ENCODE results near the gene ELAVL4. TPM values are rescaled to one million over a fixed set of nuclear protein-coding genes. Genes with fewer than 3 reads are reported as not detected.

The ELAVL4 gene
- total RNA-seq, 1 experiment from 2014 or later, result 0.05 TPM

- in situ Hi-C loops (cut with HindIII; ENCODE audit: low pct_unique_long_range_greater_than_20kb, low sequenced_read_pairs), result no loop called here
Observed at GRCh38 chr1:50110151-50110550, 1.4 kb downstream of the ELAVL4 start.

DNA sequence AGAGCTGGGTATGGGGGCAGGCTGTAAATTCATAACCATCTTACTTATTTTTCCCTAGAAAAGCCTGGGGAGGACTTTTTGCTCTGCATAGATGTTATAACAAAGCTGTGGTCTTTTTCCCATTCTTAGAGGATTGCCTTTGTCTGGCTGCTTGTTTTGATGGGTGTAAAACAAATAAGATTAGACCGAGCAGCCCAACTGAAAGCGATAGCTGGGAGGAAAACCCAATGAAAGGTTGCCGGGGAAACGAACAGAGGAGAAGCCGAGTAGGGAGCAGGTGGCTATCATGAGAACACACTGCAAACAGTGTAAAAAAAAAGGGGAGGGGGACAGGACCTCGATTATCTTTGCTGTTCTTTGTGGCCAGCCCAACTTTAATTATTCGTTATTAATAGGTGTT lies 1.9 kb downstream of the ELAVL4 start:
- no peak for DNase-seq (ENCODE audit: low read depth, low spot score)
- in situ Hi-C loops (cut with HindIII; ENCODE audit: low pct_unique_long_range_greater_than_20kb, low sequenced_read_pairs), result no loop called here

More at GRCh38 chr1:50110151-50110550, 1.4 kb downstream of the ELAVL4 start:
- no peak for DNase-seq (ENCODE audit: low read depth, low spot score)

- in situ Hi-C loops (cut with HindIII; ENCODE audit: low pct_unique_long_range_greater_than_20kb, low sequenced_read_pairs), result no loop called here
- no peak for DNase-seq (ENCODE audit: low read depth, low spot score)
Observed at GRCh38 chr1:50111503-50111902, 2.8 kb downstream of the ELAVL4 start.

DNA sequence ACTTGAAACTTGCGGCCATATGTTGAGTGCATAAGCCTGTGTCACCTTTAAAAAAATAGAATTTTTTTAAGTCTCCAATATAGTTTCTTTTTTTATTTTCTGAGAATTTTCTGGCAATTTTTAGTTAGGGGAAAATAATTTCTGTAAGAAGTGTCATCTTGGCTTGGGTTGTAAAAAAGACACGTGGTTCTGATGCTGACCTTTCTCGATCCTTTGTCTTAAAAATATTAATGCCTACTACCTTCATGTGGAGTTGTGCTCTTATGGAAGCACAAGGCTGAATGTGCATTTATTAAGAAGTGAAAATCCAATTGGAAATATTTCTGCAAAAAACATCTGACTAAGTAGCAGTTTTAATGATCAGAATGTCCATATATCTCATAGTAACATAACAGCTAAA lies 3.5 kb downstream of the ELAVL4 start:
- DNase-seq (ENCODE audit: low read depth, low spot score), result no peak
- in situ Hi-C loops (cut with HindIII; ENCODE audit: low pct_unique_long_range_greater_than_20kb, low sequenced_read_pairs), result no loop called here

DNA sequence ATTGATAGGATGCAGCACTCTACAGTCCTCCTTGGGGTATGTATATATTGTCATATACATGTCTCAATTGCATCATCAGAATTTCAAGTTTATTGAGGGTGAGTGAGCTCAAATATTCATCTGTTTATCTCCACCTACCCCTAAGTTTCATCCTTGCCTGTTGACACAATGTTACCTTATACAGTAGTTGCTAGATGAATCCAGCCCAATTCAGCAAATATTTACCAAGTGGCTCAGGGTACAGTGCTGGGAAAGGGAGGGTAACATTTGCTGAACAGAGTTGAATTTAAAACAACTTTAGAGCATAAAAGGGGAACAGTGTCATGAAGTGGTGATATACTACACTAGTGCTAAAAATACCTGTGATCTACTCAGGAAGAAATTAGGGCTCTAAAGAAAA lies 14.4 kb downstream of the ELAVL4 start:
- no peak for DNase-seq (ENCODE audit: low read depth, low spot score)
- in situ Hi-C loops (cut with HindIII; ENCODE audit: low pct_unique_long_range_greater_than_20kb, low sequenced_read_pairs), result no loop called here

DNA sequence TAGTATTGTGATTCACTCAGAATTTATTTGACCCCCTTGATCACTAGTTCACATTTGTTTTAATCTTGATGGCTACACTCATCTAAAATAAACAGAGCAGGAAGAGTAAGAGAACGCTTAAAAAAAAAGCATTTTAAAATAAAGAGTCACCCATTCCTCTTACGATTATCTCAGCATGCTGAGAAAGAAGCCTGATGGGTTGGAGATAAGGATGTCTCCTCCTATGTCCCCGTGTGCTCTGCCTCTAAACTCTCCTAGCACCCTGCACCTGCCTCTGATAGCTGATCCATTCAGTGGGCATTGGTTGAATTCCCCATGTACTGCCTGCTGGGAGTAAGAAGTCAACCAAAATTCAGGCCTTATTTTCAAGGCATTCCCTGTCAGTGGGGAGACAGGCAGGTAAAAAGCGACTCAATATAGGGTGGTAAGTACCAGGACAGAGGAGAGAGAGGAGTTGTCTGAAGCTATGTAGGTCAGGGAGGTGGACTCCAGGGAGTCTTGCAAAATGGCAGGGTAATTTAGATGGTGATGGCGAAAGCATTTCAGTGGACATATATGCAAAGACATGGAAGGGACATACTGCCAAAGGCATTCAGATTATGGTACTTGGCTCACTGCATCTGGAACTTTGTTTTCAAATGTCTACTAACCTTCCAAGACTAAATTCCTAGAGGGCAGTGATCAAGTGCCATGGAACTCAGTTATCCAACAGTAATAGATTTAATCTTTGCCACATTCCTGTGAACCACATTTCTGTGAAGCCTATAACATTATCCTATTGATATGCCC lies 18.4 kb downstream of the ELAVL4 start:
- DNase-seq (ENCODE audit: low read depth, low spot score), result no peak
- in situ Hi-C loops (cut with HindIII; ENCODE audit: low pct_unique_long_range_greater_than_20kb, low sequenced_read_pairs), result no loop called here

- no peak for DNase-seq (ENCODE audit: low read depth, low spot score)
- in situ Hi-C loops (cut with HindIII; ENCODE audit: low pct_unique_long_range_greater_than_20kb, low sequenced_read_pairs), result no loop called here
Observed at GRCh38 chr1:50129201-50129600, 20.5 kb downstream of the ELAVL4 start.

- DNase-seq (ENCODE audit: low read depth, low spot score), result no peak
- in situ Hi-C loops (cut with HindIII; ENCODE audit: low pct_unique_long_range_greater_than_20kb, low sequenced_read_pairs), result no loop called here
Observed at GRCh38 chr1:50132347-50132894, 23.7 kb downstream of the ELAVL4 start.

- in situ Hi-C loops (cut with HindIII; ENCODE audit: low pct_unique_long_range_greater_than_20kb, low sequenced_read_pairs), result no loop called here
- DNase-seq (ENCODE audit: low read depth, low spot score), result no peak
Observed at GRCh38 chr1:50135716-50136115, 27.0 kb downstream of the ELAVL4 start.

DNA sequence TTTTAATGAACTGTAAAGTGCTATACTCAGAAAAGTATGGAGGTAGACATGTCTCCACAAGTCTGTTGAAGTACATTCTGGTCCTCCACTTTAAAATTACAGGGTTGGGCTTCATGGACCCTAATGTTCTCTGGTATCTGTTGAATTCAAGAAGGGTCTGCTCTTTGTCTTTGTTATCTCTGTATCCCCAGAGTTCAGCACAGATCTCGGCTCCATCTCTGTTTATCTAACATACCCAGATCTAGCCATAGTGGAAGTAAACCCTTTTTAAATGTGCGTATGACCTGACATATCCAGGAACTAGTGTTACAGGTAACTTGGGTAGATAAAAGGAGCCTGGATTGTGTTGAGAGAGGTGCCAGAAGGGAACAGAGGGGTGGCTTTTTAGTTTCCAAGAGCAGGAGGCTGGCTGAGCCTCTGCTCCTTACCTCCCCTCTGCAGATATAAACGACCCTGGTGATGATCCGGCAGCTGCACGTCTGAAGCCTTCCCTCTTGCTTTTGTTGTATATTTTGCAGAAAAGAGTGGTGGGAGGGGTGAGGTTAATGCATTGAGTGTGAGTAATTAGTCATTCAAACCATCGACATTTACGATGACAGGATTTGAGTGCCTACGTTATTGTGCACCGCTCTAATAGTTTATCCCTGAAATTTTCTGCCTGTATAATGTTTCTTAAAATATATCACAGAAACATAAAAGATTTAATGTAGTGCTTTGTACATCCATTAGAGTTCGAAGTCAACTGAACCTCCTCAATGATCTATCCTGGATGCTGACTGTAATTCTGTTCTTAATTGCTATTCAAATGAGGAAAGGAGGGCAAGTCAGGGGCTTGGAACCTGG lies 30.8 kb downstream of the ELAVL4 start:
- DNase-seq (ENCODE audit: low read depth, low spot score), result no peak
- in situ Hi-C loops (cut with HindIII; ENCODE audit: low pct_unique_long_range_greater_than_20kb, low sequenced_read_pairs), result no loop called here

DNA sequence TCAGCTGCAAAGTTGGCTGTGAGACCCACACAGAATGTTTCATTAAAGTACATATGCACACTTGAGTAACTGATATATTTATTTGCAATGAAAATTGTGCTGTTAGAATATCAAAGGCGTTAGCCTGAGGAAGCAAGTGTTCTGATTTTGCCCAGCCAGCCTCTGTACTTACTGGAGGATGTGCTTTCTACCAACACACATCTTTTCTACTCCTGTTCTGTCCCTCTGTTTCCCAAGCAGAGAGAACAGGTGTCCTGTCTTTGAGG lies 31.4 kb downstream of the ELAVL4 start:
- no peak for DNase-seq (ENCODE audit: low read depth, low spot score)
- in situ Hi-C loops (cut with HindIII; ENCODE audit: low pct_unique_long_range_greater_than_20kb, low sequenced_read_pairs), result no loop called here

GRCh38 chr1:50147191-50147850 lies 38.6 kb downstream of the ELAVL4 start:
- in situ Hi-C loops (cut with HindIII; ENCODE audit: low pct_unique_long_range_greater_than_20kb, low sequenced_read_pairs), result no loop called here
- no peak for DNase-seq (ENCODE audit: low read depth, low spot score)

- in situ Hi-C loops (cut with HindIII; ENCODE audit: low pct_unique_long_range_greater_than_20kb, low sequenced_read_pairs), result no loop called here
- DNase-seq (ENCODE audit: low read depth, low spot score), result no peak
Observed at GRCh38 chr1:50148142-50148923, 39.6 kb downstream of the ELAVL4 start.

- in situ Hi-C loops (cut with HindIII; ENCODE audit: low pct_unique_long_range_greater_than_20kb, low sequenced_read_pairs), result no loop called here
- no peak for DNase-seq (ENCODE audit: low read depth, low spot score)
Observed at GRCh38 chr1:50152236-50152635, 43.5 kb downstream of the ELAVL4 start.

DNA sequence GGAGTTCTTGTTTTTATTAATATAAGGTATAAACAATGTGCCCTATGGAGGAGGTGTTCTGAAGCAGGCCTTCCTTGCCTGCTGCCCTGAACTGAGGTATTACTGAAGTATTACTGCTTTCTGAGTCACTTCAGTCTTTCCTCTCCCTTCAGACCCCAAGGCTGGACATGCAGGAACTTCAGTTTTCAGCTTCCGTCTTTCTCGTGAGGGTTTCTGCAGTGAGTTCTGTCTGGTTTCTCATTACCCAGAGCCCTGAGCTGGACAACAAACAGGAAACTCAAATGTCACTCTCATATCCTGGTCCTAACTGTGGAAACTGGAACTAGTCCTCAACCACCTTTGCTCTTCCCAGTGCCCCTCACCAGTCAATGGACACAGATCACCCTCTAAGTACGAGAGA lies 46.8 kb downstream of the ELAVL4 start:
- DNase-seq (ENCODE audit: low read depth, low spot score), result no peak
- in situ Hi-C loops (cut with HindIII; ENCODE audit: low pct_unique_long_range_greater_than_20kb, low sequenced_read_pairs), result no loop called here

GRCh38 chr1:50156241-50157010 lies 47.7 kb downstream of the ELAVL4 start:
- DNase-seq (ENCODE audit: low read depth, low spot score), result no peak
- in situ Hi-C loops (cut with HindIII; ENCODE audit: low pct_unique_long_range_greater_than_20kb, low sequenced_read_pairs), result no loop called here

DNA sequence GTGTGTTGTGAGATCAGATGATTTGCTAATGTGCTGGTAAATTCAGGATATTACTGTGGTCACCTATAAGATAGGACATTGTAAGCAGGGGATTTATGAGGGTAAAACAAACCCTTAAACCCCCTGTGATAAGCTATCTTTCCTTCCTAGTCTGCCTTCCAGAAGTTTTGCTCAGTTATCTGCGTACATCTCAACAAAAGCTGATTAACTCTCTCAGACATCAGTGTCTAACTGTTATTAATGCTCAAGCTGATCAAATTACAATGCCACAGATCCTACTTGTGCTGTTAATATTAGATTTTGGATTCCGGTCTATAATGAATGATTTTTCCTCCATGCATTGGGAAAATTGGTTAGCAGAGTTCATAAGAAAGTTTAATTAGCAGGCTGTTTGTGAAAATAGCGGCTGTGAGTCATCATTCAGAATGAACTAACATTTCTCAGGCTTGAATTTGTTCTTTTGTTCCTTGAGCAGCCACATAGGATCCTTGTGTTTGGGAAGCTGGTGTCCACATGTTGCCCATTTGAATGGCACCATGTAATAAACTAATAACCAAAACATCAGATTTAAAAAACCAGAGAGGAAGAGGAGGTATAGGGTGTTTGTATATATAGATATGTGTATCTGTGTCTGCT lies 48.7 kb downstream of the ELAVL4 start:
- in situ Hi-C loops (cut with HindIII; ENCODE audit: low pct_unique_long_range_greater_than_20kb, low sequenced_read_pairs), result no loop called here
- no peak for DNase-seq (ENCODE audit: low read depth, low spot score)

Measured in SK-MEL-5 (cell line).